Skin epidermis (tissue), 12 donors: ENCODE data around the gene RNU5D-1.
"Not testable (repeated sequence)": the region's sequence is repeated elsewhere in the genome, so short reads cannot be mapped to it uniquely, and the experiment has no call there.

Experiments used
- H3K27ac ChIP-seq, 21 experiments: fragments of 200-600 bp; sonication (generic) in 11 of 21; one replicate each; pipeline ENCODE4 v1.5.0; 2020; ENCODE audit warnings: mild to moderate bottlenecking in 3 of 21, inconsistent platforms in 2 of 21, moderate library complexity in 2 of 21
- H3K4me3 ChIP-seq, 7 experiments: fragments of 200-600 bp; sonication (generic) in 2 of 7; one replicate each; pipeline ENCODE4 v1.5.0; 2020; ENCODE audit warnings: inconsistent platforms in 2 of 7, mild to moderate bottlenecking in 2 of 7, moderate library complexity in 1 of 7

Gene RNU5D-1

GRCh38 chr1:44730741-44731512, at the start of gene RNU5D-1:
Gene RNU5D-1, minus strand, starts transcription at chr1:44731170.
- peak within 1 kb of the TSS in 5 of 7 experiments; percentile 0 to 18 (median 8) for H3K4me3 ChIP-seq
- peak within 1 kb of the TSS in 20 of 21 experiments; percentile 84 to 100 (median 94) for H3K27ac ChIP-seq

GRCh38 chr1:44780583-44781121, 49.7 kb upstream of the RNU5D-1 start:
- H3K27ac ChIP-seq = no peak overlapping the region

GRCh38 chr1:44778705-44779576, 48.0 kb upstream of the RNU5D-1 start:
- H3K4me3 ChIP-seq = no peak overlapping the region

More at GRCh38 chr1:44780583-44781121, 49.7 kb upstream of the RNU5D-1 start:
- H3K4me3 ChIP-seq = no peak overlapping the region

GRCh38 chr1:44777969-44778635, 47.1 kb upstream of the RNU5D-1 start:
- H3K4me3 ChIP-seq = no peak overlapping the region
- peak overlapping the region in 2 of 21 experiments; percentile 14 to 92 for H3K27ac ChIP-seq

More at GRCh38 chr1:44778705-44779576, 48.0 kb upstream of the RNU5D-1 start:
- H3K27ac ChIP-seq = no peak overlapping the region

- Histone ChIP-seq H3K27ac (peak overlapping the region in 4 of 21 experiments; percentile 14 to 98 (median 94)), H3K4me3 (peak overlapping the region in 3 of 7 experiments; percentile 8 to 87 (median 73))
These were observed 46.6 kb upstream of the RNU5D-1 start for GRCh38 chr1:44777547-44777946.

DNA sequence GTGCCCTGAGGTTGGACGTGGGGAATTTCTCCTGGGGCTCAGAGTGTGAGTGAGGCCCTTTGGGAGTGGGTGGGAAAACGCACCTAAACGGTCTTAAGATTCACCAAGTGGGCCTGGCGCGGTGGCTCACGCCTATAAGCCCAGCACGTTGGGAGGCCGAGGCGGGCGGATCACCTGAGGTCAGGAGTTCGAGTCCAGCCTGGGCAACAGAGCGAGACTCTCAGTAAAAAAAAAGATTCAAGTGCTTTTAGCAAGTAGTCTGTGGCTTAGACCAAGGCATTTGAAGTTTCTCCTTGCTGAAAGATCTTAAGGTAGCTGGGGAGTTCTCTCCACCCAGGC, 45.7 kb upstream of the RNU5D-1 start:
- peak overlapping the region; percentile 87 to 98 (median 95) for H3K27ac ChIP-seq
- H3K4me3 ChIP-seq = peak overlapping the region; percentile 68 to 89 (median 81)

DNA sequence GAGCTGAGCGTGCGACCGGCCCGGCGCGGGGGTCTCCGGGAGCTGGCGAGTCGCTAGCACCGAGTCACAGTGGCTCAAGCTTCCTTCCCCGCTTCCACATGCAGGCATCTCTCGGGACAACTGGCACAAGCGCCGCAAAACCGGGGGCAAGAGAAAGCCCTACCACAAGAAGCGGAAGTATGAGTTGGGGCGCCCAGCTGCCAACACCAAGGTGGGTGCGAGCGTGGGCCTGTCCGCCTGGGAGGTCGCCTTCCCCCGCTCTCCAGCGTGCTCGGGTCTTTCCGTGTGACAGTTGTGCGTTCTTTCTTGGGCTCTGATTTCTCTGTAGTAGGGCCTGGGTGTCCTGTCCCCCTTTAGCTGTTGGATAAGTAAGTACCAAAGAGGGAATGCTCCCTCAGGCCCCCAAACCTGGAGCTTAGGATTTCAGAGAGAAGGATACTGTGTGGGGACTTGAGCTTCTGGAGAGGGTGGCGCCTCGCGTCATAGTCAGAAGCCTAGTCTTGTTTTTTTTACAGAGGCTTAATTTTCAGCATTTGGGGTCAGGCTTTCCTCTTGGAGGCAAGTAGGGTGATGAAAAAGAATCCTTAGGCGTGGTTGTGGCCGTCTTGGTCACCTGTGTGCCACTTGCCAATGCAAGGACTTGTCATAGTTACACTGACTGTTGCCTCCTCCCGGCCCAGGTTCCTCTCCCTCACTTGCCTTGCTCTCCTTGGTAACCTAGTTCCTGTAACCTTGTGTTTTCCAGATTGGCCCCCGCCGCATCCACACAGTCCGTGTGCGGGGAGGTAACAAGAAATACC, 45.2 kb upstream of the RNU5D-1 start:
- Histone ChIP-seq H3K27ac (peak overlapping the region; percentile 87 to 98 (median 95)), H3K4me3 (peak overlapping the region; percentile 68 to 89 (median 81))

DNA sequence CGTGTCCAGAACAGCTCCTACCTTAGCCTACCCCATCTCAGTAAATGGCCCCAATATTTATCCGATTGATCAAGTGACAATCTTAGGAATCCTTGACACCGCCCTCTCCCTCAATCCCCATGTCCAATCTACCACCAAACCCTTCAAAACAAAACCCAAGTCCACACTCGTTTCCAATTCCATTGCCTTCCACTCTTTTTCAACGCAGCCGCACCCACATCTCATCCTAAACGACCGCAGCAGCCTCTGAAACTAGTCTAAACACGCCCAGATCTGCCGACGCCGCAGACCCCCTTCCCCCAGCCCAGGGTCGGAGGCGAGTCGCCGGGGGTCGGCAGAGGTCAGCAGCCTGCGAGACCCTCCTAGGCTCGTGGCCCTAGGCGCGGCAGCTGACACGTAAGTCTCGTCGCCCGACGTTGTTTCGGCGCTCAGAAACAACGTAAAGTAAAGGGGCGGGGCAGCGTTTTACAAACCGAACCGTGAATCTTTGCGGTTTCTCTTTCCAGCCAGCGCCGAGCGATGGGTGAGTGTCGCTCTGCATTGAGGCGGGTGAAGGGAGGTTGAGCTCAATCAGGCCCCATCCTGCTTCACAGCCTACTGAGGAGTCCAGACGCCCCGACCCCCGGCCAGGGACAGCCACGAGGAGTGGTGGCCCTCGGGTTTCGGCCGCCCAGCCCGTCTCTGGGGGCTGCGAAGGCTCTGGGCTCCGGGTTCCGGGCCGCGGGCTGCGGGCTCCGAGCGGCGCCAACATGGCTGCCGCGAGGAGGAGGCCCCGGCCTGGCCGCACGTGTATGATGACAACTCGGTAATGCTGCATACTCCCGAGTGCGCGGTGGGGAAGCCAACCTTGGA, 44.3 kb upstream of the RNU5D-1 start, which contains the start of gene RPS8:
Gene RPS8 (plus strand): TSS at position 463 of the 852 bp plus-strand sequence. CDS start 57 bp downstream, at position 520.
- H3K4me3 ChIP-seq = peak within 1 kb of the TSS; percentile 68 to 89 (median 81)
- peak within 1 kb of the TSS; percentile 87 to 98 (median 95) for H3K27ac ChIP-seq

DNA sequence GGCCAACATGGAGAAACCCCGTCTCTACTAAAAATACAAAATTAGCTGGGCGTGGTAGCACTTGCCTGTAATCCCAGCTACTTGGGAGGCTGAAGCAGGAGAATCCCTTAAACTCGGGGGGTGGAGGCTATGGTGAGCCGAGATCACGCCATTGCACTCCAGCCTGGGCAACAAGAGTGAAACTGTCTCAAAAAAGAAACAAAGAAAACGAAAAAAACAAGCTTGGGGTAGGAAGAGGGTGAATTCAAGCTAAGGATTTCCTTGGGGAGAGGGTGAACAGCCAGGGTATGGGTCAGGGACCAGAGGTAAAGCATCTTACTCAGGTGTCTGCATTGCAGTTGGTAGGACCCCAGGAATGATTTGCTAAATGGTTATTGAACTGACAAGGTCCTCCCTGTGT, 35.5 kb upstream of the RNU5D-1 start:
- H3K4me3 ChIP-seq, H3K27ac ChIP-seq: not testable (repeated sequence)

DNA sequence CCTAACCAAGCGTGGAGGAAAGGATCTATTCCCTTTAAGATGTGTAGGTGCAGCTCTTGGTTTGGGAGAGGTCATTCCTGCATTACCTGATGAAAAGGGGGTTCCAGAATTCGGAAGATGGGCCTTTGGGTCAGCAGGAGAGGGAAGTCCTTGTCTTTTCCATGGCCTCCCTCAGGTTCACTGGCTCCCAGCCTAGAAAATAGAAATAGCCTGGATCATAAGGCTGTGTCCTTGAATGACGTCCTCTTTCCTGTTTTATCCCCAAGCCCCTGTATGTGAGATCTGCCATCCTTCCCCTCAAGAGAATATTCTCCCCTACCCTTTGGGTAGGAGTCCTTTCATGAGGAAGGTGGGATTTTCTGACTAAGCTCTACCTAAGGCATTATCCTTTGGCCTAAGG, 29.9 kb upstream of the RNU5D-1 start:
- Histone ChIP-seq H3K4me3 (no peak overlapping the region), H3K27ac (no peak overlapping the region)

- no peak overlapping the region for H3K27ac ChIP-seq
- H3K4me3 ChIP-seq = no peak overlapping the region
These were observed 28.1 kb upstream of the RNU5D-1 start for GRCh38 chr1:44759077-44759476.

DNA sequence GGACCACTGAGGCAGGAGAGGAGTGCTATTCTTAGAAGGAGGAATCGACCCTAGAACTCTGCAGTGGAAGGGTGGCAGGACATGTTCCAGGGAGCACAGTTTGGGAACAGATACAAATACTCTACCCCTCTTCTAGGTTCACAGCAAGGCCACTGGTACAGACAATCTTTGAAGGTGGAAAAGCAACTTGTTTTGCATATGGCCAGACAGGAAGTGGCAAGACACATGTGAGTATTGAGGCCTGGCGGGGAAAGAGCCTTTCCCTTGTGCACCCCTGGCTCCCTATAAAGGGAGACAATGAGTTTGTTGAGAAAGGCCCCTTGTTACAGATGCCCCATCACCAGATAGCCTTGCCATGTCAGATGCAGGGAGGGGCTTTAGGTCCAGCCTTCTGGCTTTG, 26.4 kb upstream of the RNU5D-1 start:
- Histone ChIP-seq H3K4me3 (no peak overlapping the region), H3K27ac (no peak overlapping the region)

GRCh38 chr1:44747878-44748277, 16.9 kb upstream of the RNU5D-1 start:
- H3K4me3 ChIP-seq = no peak overlapping the region
- no peak overlapping the region for H3K27ac ChIP-seq

- H3K27ac ChIP-seq = no peak overlapping the region
These were observed 12.2 kb upstream of the RNU5D-1 start for GRCh38 chr1:44743211-44743610.

DNA sequence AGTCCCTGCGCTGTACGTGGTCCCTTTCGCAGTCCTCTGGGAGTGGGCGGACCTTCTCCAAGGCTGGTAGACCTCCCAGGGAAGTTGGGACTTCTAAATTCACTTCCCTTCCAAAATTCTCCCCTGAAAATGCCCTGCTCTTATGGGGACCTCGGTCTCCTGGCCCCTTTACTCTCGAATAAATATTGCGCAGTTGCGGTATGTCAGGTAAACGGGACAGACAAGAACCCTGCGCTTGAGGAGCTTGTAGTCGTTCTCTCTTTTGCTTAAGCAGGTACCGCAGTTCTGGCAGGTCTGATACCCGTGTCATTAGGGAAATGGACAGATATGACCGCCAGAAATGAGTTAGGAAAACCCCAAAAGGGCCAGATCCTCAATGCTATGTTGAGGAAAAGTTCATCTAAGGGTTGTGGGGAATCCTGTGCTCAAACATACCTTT, 9.2 kb upstream of the RNU5D-1 start:
- H3K27ac ChIP-seq = peak overlapping the region in 7 of 21 experiments; percentile 3 to 88 (median 81)
- H3K4me3 ChIP-seq = peak overlapping the region; percentile 35 to 48 (median 42)

More at GRCh38 chr1:44743211-44743610, 12.2 kb upstream of the RNU5D-1 start:
- no peak overlapping the region for H3K4me3 ChIP-seq

GRCh38 chr1:44739307-44740178, 8.6 kb upstream of the RNU5D-1 start, which contains the start of gene KIF2C:
Gene KIF2C, plus strand, starts transcription at chr1:44739837. Its CDS starts 96 bp downstream, at chr1:44739933.
- Histone ChIP-seq H3K27ac (peak within 1 kb of the TSS in 20 of 21 experiments; percentile 70 to 89 (median 82)), H3K4me3 (peak within 1 kb of the TSS; percentile 35 to 48 (median 42))

DNA sequence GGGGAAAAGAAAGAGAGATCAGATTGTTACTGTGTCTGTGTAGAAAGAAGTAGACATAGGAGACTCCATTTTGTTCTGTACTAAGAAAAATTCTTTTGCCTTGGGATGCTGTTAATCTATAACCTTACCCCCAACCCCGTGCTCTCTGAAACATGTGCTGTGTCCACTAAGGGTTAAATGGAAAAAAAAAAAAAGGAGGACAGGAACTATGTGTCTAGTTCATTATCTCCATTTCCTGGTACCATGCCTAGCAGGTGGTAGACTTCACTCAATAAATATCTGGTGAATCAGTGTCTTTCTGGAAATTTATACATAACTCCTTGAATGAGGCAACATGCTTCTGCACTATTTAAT, 8.0 kb upstream of the RNU5D-1 start:
- peak overlapping the region in 20 of 21 experiments; percentile 70 to 89 (median 82) for H3K27ac ChIP-seq
- peak overlapping the region; percentile 35 to 48 (median 42) for H3K4me3 ChIP-seq
